H1 (cell line): ENCODE results near the gene UROC1. TPM values are rescaled to one million over a fixed set of nuclear protein-coding genes. Genes with fewer than 3 reads are reported as not detected.
A peak's percentile ranks its signal among the peaks of the same experiment; 100 is the strongest.

Experiments
- CTCF ChIA-PET: fragments of 300-600 bp; sonication (Branson Sonifier 250); formaldehyde crosslinking; loops from one replicate; lab custom pipeline; 2021; ENCODE audit not compliant: partially characterized antibody; lab: Charles Lee
- POLR2A ChIA-PET: fragments of 300-600 bp; sonication (Branson Sonifier 250); formaldehyde crosslinking; loops from one replicate; lab custom pipeline; 2021; ENCODE audit warnings: inconsistent platforms; ENCODE audit not compliant: partially characterized antibody; lab: Charles Lee
- DNase-seq, 2 experiments: peaks; one replicate each; pipeline versions ENCODE4 v3.0.0 to v3.0.0-alpha.2; 2010 to 2022; ENCODE audit warnings: low spot score in 2 of 2, low read depth in 1 of 2, mixed read lengths in 1 of 2
- FAIRE-seq: peaks from 2 replicates; lab custom pipeline; 2011; peaks lifted over from hg19 to GRCh38; lab: Jason Lieb, UNC
- H2AFZ ChIP-seq: 2 replicates; pipeline ENCODE4 v1.8.1; 2012; ENCODE audit warnings: low read length, inconsistent platforms
- H2AK5ac ChIP-seq: 2 replicates; pipeline ENCODE4 v1.6.1; 2013; ENCODE audit warnings: low read depth, low read length
- H2BK120ac ChIP-seq: replicated peaks from 2 replicates; pipeline ENCODE3; 2013; ENCODE audit warnings: low read depth, low read length, inconsistent platforms
- H2BK12ac ChIP-seq: 2 replicates; pipeline ENCODE4 v1.6.1; 2013; ENCODE audit warnings: low read depth, low read length
- H2BK15ac ChIP-seq: 2 replicates; pipeline ENCODE4 v1.6.1; 2013; ENCODE audit warnings: low read length
- H2BK20ac ChIP-seq: 2 replicates; pipeline ENCODE4 v1.6.1; 2013; ENCODE audit warnings: low read length
- H2BK5ac ChIP-seq: 2 replicates; pipeline ENCODE4 v1.6.1; 2013; ENCODE audit warnings: low read depth, low read length
- H3K14ac ChIP-seq: 2 replicates; pipeline ENCODE4 v1.6.1; 2013; ENCODE audit warnings: inconsistent platforms; ENCODE audit not compliant: insufficient read length
- H3K18ac ChIP-seq: 2 replicates; pipeline ENCODE4 v1.6.1; 2013; ENCODE audit warnings: low read length; ENCODE audit errors: extremely low read depth
- H3K23ac ChIP-seq: 2 replicates; pipeline ENCODE4 v1.6.1; 2013; ENCODE audit warnings: inconsistent platforms; ENCODE audit not compliant: insufficient read length
- H3K23me2 ChIP-seq: 2 replicates; pipeline ENCODE4 v1.6.1; 2013; ENCODE audit warnings: low read depth, low read length
- H3K27ac ChIP-seq: 2 replicates; pipeline ENCODE4 v1.6.1; 2011; ENCODE audit warnings: low read depth, low read length, inconsistent platforms
- H3K27me3 ChIP-seq, 4 experiments: replicated peaks in 1 of 4; 1 replicate in 1 of 4; 2 replicates in 3 of 4; pipeline versions ENCODE4 v1.6.1 to v1.8.1; 2011 to 2013; ENCODE audit warnings: low read length in 3 of 4, mild to moderate bottlenecking in 3 of 4, inconsistent platforms in 2 of 4, mixed read lengths in 2 of 4, moderate library complexity in 1 of 4; ENCODE audit not compliant: control insufficient read depth in 3 of 4, insufficient read depth in 3 of 4; ENCODE audit errors: extremely low read depth in 1 of 4
- H3K36me3 ChIP-seq, 4 experiments: 2 replicates each; pipeline versions ENCODE4 v1.6.1 to v1.8.1; 2011 to 2013; ENCODE audit warnings: mild to moderate bottlenecking in 4 of 4, low read length in 3 of 4, moderate library complexity in 2 of 4, control low read depth in 1 of 4, inconsistent platforms in 1 of 4; ENCODE audit not compliant: insufficient read depth in 4 of 4, control insufficient read depth in 2 of 4
- H3K4ac ChIP-seq: replicated peaks from 2 replicates; pipeline ENCODE3; 2013; ENCODE audit warnings: low read length, low read depth, mixed read lengths, inconsistent platforms; ENCODE audit not compliant: insufficient read length
- H3K4me1 ChIP-seq, 4 experiments: replicated peaks in 1 of 4; 1 replicate in 1 of 4; 2 replicates in 3 of 4; pipeline versions ENCODE4 v1.6.1 to v1.8.1; 2011 to 2013; ENCODE audit warnings: low read length in 3 of 4, inconsistent platforms in 2 of 4, mixed read lengths in 1 of 4; ENCODE audit not compliant: insufficient read depth in 4 of 4, control insufficient read depth in 3 of 4
- H3K4me2 ChIP-seq, 2 experiments: 2 replicates each; pipeline versions ENCODE4 v1.6.1 to v1.8.1; 2011 to 2013; ENCODE audit warnings: low read depth in 2 of 2, low read length in 2 of 2, control low read depth in 1 of 2, inconsistent platforms in 1 of 2, mild to moderate bottlenecking in 1 of 2; ENCODE audit not compliant: insufficient read depth in 1 of 2
- H3K4me3 ChIP-seq, 4 experiments: fragments of 200-600, 300-600 bp in 1 of 4; sonication (generic), shearing (Covaris generic), sonication (Bioruptor Twin) in 1 of 4; 2 replicates each; pipeline versions ENCODE4 v1.5.1 to v1.8.1; 2011 to 2016; ENCODE audit warnings: low read length in 4 of 4, low read depth in 3 of 4, control low read depth in 2 of 4, inconsistent platforms in 2 of 4, mild to moderate bottlenecking in 2 of 4, mixed read lengths in 1 of 4, moderate library complexity in 1 of 4; ENCODE audit not compliant: insufficient read depth in 2 of 4; ENCODE audit errors: extremely low read depth in 1 of 4
- H3K56ac ChIP-seq: replicated peaks from 2 replicates; pipeline ENCODE3; 2013; ENCODE audit warnings: low read depth, mild to moderate bottlenecking, mixed read lengths, low read length, inconsistent platforms; ENCODE audit not compliant: insufficient read length
- H3K79me1 ChIP-seq: 2 replicates; pipeline ENCODE4 v1.6.1; 2013; ENCODE audit warnings: low read depth, low read length, control low read depth
- H3K79me2 ChIP-seq, 2 experiments: 2 replicates each; pipeline versions ENCODE4 v1.6.1 to v1.8.1; 2012 to 2013; ENCODE audit warnings: low read length in 2 of 2, mild to moderate bottlenecking in 2 of 2, inconsistent platforms in 1 of 2; ENCODE audit not compliant: insufficient read depth in 2 of 2, control insufficient read depth in 1 of 2
- H3K9ac ChIP-seq, 4 experiments: replicated peaks in 1 of 4; 1 replicate in 1 of 4; 2 replicates in 3 of 4; pipeline versions ENCODE4 v1.6.1 to v1.8.1; 2011 to 2013; ENCODE audit warnings: low read depth in 3 of 4, low read length in 3 of 4, control low read depth in 2 of 4, mild to moderate bottlenecking in 2 of 4, moderate library complexity in 2 of 4, inconsistent platforms in 1 of 4; ENCODE audit errors: extremely low read depth in 1 of 4
- H3K9me3 ChIP-seq, 2 experiments: 2 replicates each; pipeline versions ENCODE4 v1.6.1 to v1.8.1; 2012 to 2013; ENCODE audit warnings: mild to moderate bottlenecking in 2 of 2, moderate library complexity in 2 of 2, control low read depth in 1 of 2, inconsistent platforms in 1 of 2, low read depth in 1 of 2, low read length in 1 of 2, mixed read lengths in 1 of 2; ENCODE audit not compliant: insufficient read depth in 2 of 2
- H4K20me1 ChIP-seq, 2 experiments: replicated peaks in 1 of 2; 2 replicates each; pipeline versions ENCODE3 to v1.8.1; 2011 to 2013; ENCODE audit warnings: inconsistent platforms in 2 of 2, low read length in 2 of 2, mild to moderate bottlenecking in 1 of 2; ENCODE audit not compliant: insufficient read depth in 2 of 2, control insufficient read depth in 1 of 2
- H4K5ac ChIP-seq: 2 replicates; pipeline ENCODE4 v1.6.1; 2013; ENCODE audit warnings: low read length, low read depth, mixed read lengths, inconsistent platforms; ENCODE audit not compliant: insufficient read length
- H4K8ac ChIP-seq: 2 replicates; pipeline ENCODE4 v1.8.0; 2013; ENCODE audit warnings: mild to moderate bottlenecking, moderate library complexity, low read length, inconsistent platforms; ENCODE audit not compliant: insufficient read depth; ENCODE audit errors: extremely low read depth
- H4K91ac ChIP-seq: replicated peaks from 2 replicates; pipeline ENCODE3; 2013; ENCODE audit warnings: low read length, mixed read lengths, inconsistent platforms; ENCODE audit not compliant: insufficient read length
- ATF3 ChIP-seq: IDR thresholded peaks from 2 replicates; pipeline ENCODE4 v1.6.1; 2011; ENCODE audit warnings: low read depth, mild to moderate bottlenecking, low read length; ENCODE audit not compliant: insufficient read depth
- CHD2 ChIP-seq: IDR thresholded peaks from 2 replicates; pipeline ENCODE4 v1.6.1; 2012; ENCODE audit warnings: low read length, improper control_type of control experiment
- MAX ChIP-seq: IDR thresholded peaks from 2 replicates; pipeline ENCODE4 v1.6.1; 2012; ENCODE audit warnings: inconsistent platforms
- RAD21 ChIP-seq, 2 experiments: IDR thresholded peaks in 1 of 2; conservative IDR thresholded peaks in 1 of 2; 2 replicates each; pipeline ENCODE4 v1.6.1; 2011; ENCODE audit warnings: low read depth in 2 of 2, low read length in 2 of 2, improper control_type of control experiment in 1 of 2, inconsistent platforms in 1 of 2, mild to moderate bottlenecking in 1 of 2, moderate library complexity in 1 of 2
- SIX5 ChIP-seq: IDR thresholded peaks from 2 replicates; pipeline ENCODE4 v1.6.1; 2011; ENCODE audit warnings: mild to moderate bottlenecking, low read depth, low read length
- USF2 ChIP-seq: IDR thresholded peaks from 2 replicates; pipeline ENCODE4 v1.6.1; 2011; ENCODE audit warnings: low read length, improper control_type of control experiment
- WGBS, 2 experiments: shearing (Covaris generic) in 1 of 2; methylation state at CpG; one replicate each; pipeline versions ENCODE4 v1.1.6 to v1.1.7; 2013 to 2015; ENCODE audit warnings: low lambda C conversion rate in 2 of 2, mixed read lengths in 2 of 2, inconsistent platforms in 1 of 2, low coverage in 1 of 2, missing lambda C conversion rate in 1 of 2; ENCODE audit not compliant: insufficient replicate concordance in 2 of 2, insufficient coverage in 1 of 2, insufficient read length in 1 of 2; ENCODE audit errors: extremely low coverage in 1 of 2, missing lambda C conversion rate in 1 of 2; 5-methylcytosine and 5-hydroxymethylcytosine counted together
- polyA plus RNA-seq, 7 experiments: library from polyadenylated mRNA; depleted of rRNA in 3 of 7; stranded (reverse) in 5 of 7; unstranded in 2 of 7; fragments of >200 nt in 5 of 7; fragments of 200-250 nt in 2 of 7; gene quantifications; 1 replicate in 5 of 7; 2 replicates in 1 of 7; 4 replicates in 1 of 7; pipeline versions ENCODE4 v1.2.1 to v1.2.3, GENCODE V29; 2011 to 2013; ENCODE audit warnings: missing spikeins in 2 of 7, mixed read lengths in 2 of 7
- total RNA-seq: library from RNA; stranded (reverse); fragmentation: NEBNext Ultra II Directional; extraction: Animal tissue kit (Norgen Biotek cat#: 25700); gene quantifications from 2 replicates; pipeline ENCODE4 v1.2.1, GENCODE V29; 2021

UROC1 gene
- total and polyA plus RNA-seq, 2 of the 8 experiments (the other 6 are each of a cell fraction or from before 2014, with no cell fraction given) = 0.03 TPM; not detected in 1

GRCh38 chr3:126485176-126485897 lies 32.2 kb downstream of the UROC1 start:
- H4K20me1 ChIP-seq = no peaks in the 10 kb centered on the region
- H3K4me3 ChIP-seq = peak overlapping the region in 1 of 4 experiments; percentile 31; a peak in 1 of 8 replicates
- H3K79me2 ChIP-seq = no peaks in the 10 kb centered on the region
- no peaks in the 10 kb centered on the region for H3K9me3 ChIP-seq
- no peak overlapping the region for H4K8ac ChIP-seq
- peak overlapping the region; percentile 34 for H2BK120ac ChIP-seq
- H3K4me1 ChIP-seq = peaks cover 0 to 22% (median 9%) of the 10 kb centered on the region in 4 experiments; a peak in 6 of 7 replicates
- WGBS, 2 experiments = 57% methylated on average over 7 of the region's 8 CpGs; no CpG with 5 or more reads in 1 of the 2 experiments
- ChIA-PET POLR2A (interaction anchor here (1.6 to 4.6 kb wide), 2 partner anchors 10 to 20 kb away, joined by 3 to 23 read pairs; partner anchors contain the start of gene ZXDC), CTCF (interaction anchor here (0.6 to 5.7 kb wide), 5 partner anchors 13 to 230 kb away, joined by 3 to 49 read pairs (median 3); no protein-coding TSS in a partner anchor)
- no peak overlapping the region for H3K4ac ChIP-seq
- H3K18ac ChIP-seq = no peak overlapping the region
- no peak overlapping the region for H2BK12ac ChIP-seq
- peak overlapping the region; percentile 63; the same call in 1 of the 2 replicates for H2BK20ac ChIP-seq
- H3K14ac ChIP-seq = no peak overlapping the region
- no peak overlapping the region for H2AK5ac ChIP-seq
- peak overlapping the region; percentile 92 for H4K91ac ChIP-seq
- no peak for TF ChIP-seq CHD2
- TF ChIP-seq RAD21 (IDR thresholded peaks at IDR 0.05 in 1 of 2, conservative IDR thresholded peaks at IDR 0.05 in 1 of 2; ENCODE audit: low read depth in 2 of 2, low read length in 2 of 2) = no peak
- TF ChIP-seq MAX = 0 out of 2 replicates have a peak, but pooled peaks have one; percentile 8
- TF ChIP-seq USF2 = no peak
- no peak for TF ChIP-seq ATF3
- TF ChIP-seq SIX5 = no peak
- no peaks in the 10 kb centered on the region for H3K36me3 ChIP-seq
- H3K4me2 ChIP-seq = peak overlapping the region; percentile 36 to 38; a peak in 3 of 4 replicates
- H3K9ac ChIP-seq = no peak overlapping the region
- FAIRE-seq = no peak
- 0 out of 7 replicates have a peak, but pooled peaks cover 0 to 2% (median 0%) of the 10 kb centered on the region in 4 experiments for H3K27me3 ChIP-seq
- no peak overlapping the region; the same call in 1 of the 2 replicates for H3K27ac ChIP-seq
- H3K56ac ChIP-seq = no peak overlapping the region
- no peak overlapping the region for H4K5ac ChIP-seq
- H2BK15ac ChIP-seq = no peak overlapping the region
- H2AFZ ChIP-seq = no peak overlapping the region
- H2BK5ac ChIP-seq = no peak overlapping the region
- no peak overlapping the region for H3K23ac ChIP-seq
- no peak for DNase-seq
- H3K79me1 ChIP-seq = no peaks in the 10 kb centered on the region
- no peaks in the 10 kb centered on the region for H3K23me2 ChIP-seq
